Activated CD4-positive, alpha-beta T cell treated with anti-CD3 and anti-CD28 coated beads, Interleukin-2, amount 10 ng/mL, durations not matched to agents 7 days and 5 days (primary cell): Measurements from ENCODE around the gene ELAVL3. TPM values are rescaled to one million over a fixed set of nuclear protein-coding genes. Genes with fewer than 3 reads are reported as not detected.

Experiments used
- CTCF ChIA-PET: fragments of 350-600 bp; sonication (Branson Sonifier 250); formaldehyde crosslinking; loops from one replicate; lab custom pipeline; 2021; ENCODE audit warnings: antibody characterized with exemption; lab: Charles Lee
- POLR2A ChIA-PET: fragments of 350-600 bp; sonication (Branson Sonifier 250); formaldehyde crosslinking; loops from one replicate; lab custom pipeline; 2021; ENCODE audit warnings: antibody characterized with exemption; lab: Charles Lee
- DNase-seq: peaks from one replicate; pipeline ENCODE4 v3.0.0-alpha.2; 2020
- H3K27ac Mint-ChIP-seq: one replicate; pipeline ENCODE4 v1.8.0; 2021; ENCODE audit warnings: mild to moderate bottlenecking, moderate library complexity, mixed read lengths
- H3K27me3 Mint-ChIP-seq: one replicate; pipeline ENCODE4 v1.8.0; 2021; ENCODE audit warnings: mixed read lengths
- H3K36me3 Mint-ChIP-seq: one replicate; pipeline ENCODE4 v1.8.0; 2021; ENCODE audit warnings: low read depth, mixed read lengths
- H3K4me1 Mint-ChIP-seq: one replicate; pipeline ENCODE4 v1.8.0; 2021; ENCODE audit warnings: mixed read lengths
- H3K4me3 Mint-ChIP-seq: one replicate; pipeline ENCODE4 v1.8.0; 2021; ENCODE audit warnings: mild to moderate bottlenecking, moderate library complexity, mixed read lengths
- H3K9me3 Mint-ChIP-seq: one replicate; pipeline ENCODE4 v1.8.0; 2021; ENCODE audit warnings: mixed read lengths
- microRNA-seq: library from miRNA; unstranded; fragments of <30 nt; microRNA quantifications from one replicate; pipeline ENCODE4 v1.2.0, GENCODE V29; 2021; ENCODE audit warnings: borderline microRNAs expressed, borderline replicate concordance
- total RNA-seq, 2 experiments: library from RNA; stranded (reverse); gene quantifications; one replicate each; pipeline ENCODE4 v1.2.3, GENCODE V29; 2021

ELAVL3 gene
- total RNA-seq, 2 experiments from 2014 or later: 0.50 TPM; not detected in 1

DNA sequence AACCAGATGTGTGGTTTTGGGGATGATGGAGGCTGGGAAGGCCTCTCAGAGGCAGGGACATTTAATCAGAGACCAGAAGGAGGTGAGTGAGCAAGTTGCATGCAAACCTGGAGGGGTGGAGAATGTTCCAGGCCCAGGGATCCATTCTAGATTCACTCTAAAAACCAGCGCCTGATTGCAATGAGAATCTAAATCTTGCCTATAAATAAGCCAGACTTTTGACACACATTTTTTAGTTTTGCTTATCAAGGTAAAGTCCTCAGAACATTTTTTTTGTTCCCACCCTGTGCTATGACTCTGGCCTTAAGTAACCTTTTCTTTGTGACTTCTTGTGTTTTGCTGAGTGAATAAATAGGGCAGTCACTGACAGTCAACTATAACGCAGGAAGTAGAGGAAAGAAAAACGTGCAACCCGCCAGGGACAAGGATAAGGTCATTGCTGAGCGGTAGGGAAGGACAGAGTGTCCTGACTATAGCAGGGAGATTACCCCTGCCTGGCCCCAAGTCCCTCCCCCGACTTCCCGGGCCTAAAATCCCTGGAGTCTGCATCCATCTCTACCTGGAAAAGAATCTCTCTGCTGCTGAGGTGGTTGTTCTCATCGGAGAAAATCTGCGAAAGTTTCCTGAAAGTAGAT, 76.1 kb downstream of the ELAVL3 start:
- no peak overlapping the region for H3K4me3 Mint-ChIP-seq
- no peaks in the 10 kb centered on the region for H3K9me3 Mint-ChIP-seq
- H3K27me3 Mint-ChIP-seq: peaks cover 2% of the 10 kb centered on the region
- no peak overlapping the region for H3K27ac Mint-ChIP-seq
- POLR2A ChIA-PET: no interaction called here
- CTCF ChIA-PET: no interaction called here
- DNase-seq: no peak
- no peaks in the 10 kb centered on the region for H3K36me3 Mint-ChIP-seq
- H3K4me1 Mint-ChIP-seq: no peaks in the 10 kb centered on the region

DNA sequence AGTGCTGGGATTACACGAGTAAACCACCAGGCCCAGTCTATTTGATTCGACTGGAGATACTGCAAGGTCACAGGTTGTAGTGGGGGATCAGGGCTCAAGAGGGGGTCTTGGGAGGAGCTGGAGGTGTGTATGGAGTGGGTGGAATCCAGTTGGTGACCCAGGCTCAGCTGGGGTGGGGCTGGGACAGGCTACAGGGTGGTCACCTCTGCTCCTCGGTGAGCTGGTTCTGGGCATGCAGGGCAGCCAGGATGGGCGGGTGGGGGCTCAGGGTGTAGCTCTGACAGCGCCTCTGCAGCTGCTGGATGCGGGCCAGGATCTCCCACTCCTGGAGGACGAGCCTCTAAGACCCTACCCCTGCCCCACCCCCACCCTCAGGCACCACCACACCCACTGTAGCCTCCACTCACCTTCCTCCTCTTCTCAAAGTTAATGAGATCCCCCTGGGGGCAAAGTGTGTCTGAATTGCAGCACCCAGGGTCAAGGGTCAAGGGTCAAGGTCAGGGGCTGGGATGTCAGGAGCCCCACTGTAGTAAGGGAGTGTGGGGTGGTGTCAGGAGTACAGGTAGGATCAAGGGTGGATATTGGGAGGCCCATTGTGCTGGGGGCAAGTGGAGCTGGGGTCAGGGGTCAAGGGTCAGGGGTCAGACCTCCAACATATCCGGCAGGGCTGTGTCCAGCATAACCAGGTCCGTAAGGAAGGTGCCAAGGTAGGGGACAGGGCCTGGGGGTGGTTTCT, 78.9 kb downstream of the ELAVL3 start:
- Mint-ChIP-seq H3K9me3 (no peaks in the 10 kb centered on the region), H3K36me3 (no peaks in the 10 kb centered on the region), H3K27me3 (no peaks in the 10 kb centered on the region), H3K27ac (no peak overlapping the region), H3K4me3 (no peak overlapping the region), H3K4me1 (no peaks in the 10 kb centered on the region)
- POLR2A ChIA-PET: no interaction called here
- CTCF ChIA-PET: interaction anchor here (0.5 to 2.6 kb wide), 3 partner anchors 16 to 30 kb away, joined by 3 to 7 read pairs (median 4); no protein-coding TSS in a partner anchor
- DNase-seq: no peak

Small RNA genes lying within 50 kb of the gene (microRNA-seq; reads per million reads assigned to microRNA genes)
- gene MIR7974: 1.5 reads per million

Other genes with a start within 250 kb of the ELAVL3 start
- gene ANGPTL8, start 241.4 kb downstream of the ELAVL3 start, total RNA-seq: not detected
- gene DOCK6, start 218.5 kb downstream of the ELAVL3 start, total RNA-seq: not detected
- gene TSPAN16, start 184.9 kb downstream of the ELAVL3 start, total RNA-seq: not detected
- gene RAB3D, start 141.4 kb downstream of the ELAVL3 start, total RNA-seq: 1 to 10 TPM; 3.2 to 3.6 TPM
- gene TMEM205, start 134.8 kb downstream of the ELAVL3 start, total RNA-seq: 10 to 100 TPM; 25.9 to 26.7 TPM
- 10 to 100 TPM; 18.0 to 20.5 TPM for gene CCDC159, start 134.5 kb downstream of the ELAVL3 start, total RNA-seq
- 1 to 10 TPM; 1.3 to 1.9 TPM for gene PLPPR2, start 125.6 kb downstream of the ELAVL3 start, total RNA-seq
- gene SWSAP1, start 106.4 kb downstream of the ELAVL3 start, total RNA-seq: 1 to 10 TPM; 2.9 to 3.5 TPM
- 1 to 10 TPM; 5.4 to 5.8 TPM for gene EPOR, start 96.7 kb downstream of the ELAVL3 start, total RNA-seq
- gene RGL3, start 61.7 kb downstream of the ELAVL3 start, total RNA-seq: not detected
- not detected for gene ODAD3, start 45.9 kb downstream of the ELAVL3 start, total RNA-seq
- gene PRKCSH, start 45.4 kb downstream of the ELAVL3 start, total RNA-seq: 100 to 1,000 TPM; 321 to 338 TPM
- 10 to 100 TPM; 21.4 to 24.4 TPM for gene ZNF653, start 24.8 kb upstream of the ELAVL3 start, total RNA-seq
- 10 to 100 TPM; 21.6 to 28.8 TPM for gene ECSIT, start 48.1 kb upstream of the ELAVL3 start, total RNA-seq
- gene CNN1, start 57.8 kb upstream of the ELAVL3 start, total RNA-seq: not detected
- gene ELOF1, start 78.2 kb upstream of the ELAVL3 start, total RNA-seq: 10 to 100 TPM; 52.2 to 53.9 TPM
- 10 to 100 TPM; 27.5 to 33.9 TPM for gene ACP5, start 96.6 kb upstream of the ELAVL3 start, total RNA-seq
- 1 to 10 TPM; 4.6 to 4.7 TPM for gene ZNF627, start 116.4 kb upstream of the ELAVL3 start, total RNA-seq